GM18507 (cell line): Measurements from ENCODE around the gene IPP.
"Not testable (repeated sequence)": the region's sequence is repeated elsewhere in the genome, so short reads cannot be mapped to it uniquely, and the experiment has no call there.

Experiments
- DNase-seq: peaks from one replicate; pipeline ENCODE4 v3.0.0; 2011; ENCODE audit warnings: low read depth; ENCODE audit not compliant: insufficient read length; ENCODE audit errors: extremely low spot score
- FAIRE-seq: peaks from 2 replicates; lab custom pipeline; 2011; peaks lifted over from hg19 to GRCh38; lab: Jason Lieb, UNC

The IPP gene

DNA sequence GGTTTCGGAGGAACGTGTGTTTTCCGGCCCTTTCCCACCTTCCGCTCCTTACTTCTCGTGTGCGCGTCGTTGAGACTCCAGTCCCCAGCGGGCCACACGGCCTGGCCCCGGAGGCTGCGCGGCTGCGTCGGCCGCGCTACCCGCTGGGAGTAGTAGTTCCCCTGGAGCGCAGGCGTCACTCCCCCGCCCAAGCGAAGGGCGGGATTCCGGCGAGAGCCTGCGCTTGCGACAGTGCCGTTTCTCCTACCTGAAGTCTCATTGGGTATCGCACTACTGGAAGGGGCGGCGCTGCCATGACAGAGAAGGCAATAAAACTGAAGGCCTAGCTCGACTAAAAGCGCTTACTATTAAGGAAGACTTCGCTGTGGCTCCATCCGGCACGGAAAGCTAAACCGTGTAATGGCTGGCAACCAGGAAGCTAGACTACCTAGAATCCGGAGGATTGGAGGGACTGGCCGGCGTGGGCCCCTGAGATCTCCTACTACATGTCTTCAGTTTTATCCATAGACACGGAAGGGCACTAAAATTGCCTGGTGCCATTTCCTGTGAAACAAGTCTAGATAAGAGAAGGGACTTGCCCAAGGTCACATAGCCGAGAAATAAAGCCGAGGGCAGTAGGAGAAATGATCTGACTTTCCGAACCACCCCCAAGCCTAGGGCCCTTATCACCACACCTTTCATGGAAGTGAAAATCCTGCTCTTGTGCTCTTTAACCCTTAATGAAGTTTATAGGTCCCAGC lies 63.3 kb downstream of the IPP start:
- DNase-seq (peak; percentile 82), FAIRE-seq (peak; percentile 99)

DNA sequence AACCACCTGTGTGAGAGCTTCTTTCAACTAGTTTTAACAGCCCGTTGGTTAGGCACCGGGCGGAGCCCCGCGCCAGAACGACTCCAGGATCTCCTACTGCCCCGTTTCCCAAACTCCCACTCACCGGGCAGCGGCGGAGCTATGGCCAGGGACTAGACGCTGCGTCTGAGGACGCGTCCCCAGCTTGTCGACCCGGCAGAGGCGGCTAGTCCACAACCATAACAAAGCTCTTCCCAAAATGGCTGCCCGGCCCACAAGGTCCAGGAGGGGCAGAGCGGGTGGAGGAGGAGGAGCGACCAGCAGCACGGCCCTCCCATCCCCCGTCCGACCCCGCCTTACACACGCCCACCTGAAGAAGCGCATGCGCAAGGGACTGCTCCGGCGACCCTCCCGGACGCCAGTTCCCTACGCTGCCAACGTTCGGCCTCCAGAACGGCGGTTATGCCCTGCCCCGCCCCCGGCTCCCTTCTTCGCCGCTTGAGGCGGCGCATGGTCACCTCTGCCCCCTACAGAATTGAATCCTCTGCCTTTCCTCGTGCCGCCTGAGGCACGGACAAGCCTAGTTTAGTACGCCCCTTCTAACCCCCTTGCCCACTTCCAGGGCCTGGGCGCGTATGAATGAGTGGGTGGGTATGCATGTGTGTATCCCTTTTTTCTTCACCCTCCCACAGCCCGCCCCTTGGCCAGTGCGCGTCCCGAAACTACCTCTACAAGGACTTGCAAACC lies 64.0 kb downstream of the IPP start, which contains the start of gene GPBP1L1:
Gene GPBP1L1 (minus strand): TSS at position 246 of the 726 bp plus-strand sequence. CDS start 27,446 bp downstream, outside the sequence.
- FAIRE-seq (no peak), DNase-seq (peak; percentile 97)

DNA sequence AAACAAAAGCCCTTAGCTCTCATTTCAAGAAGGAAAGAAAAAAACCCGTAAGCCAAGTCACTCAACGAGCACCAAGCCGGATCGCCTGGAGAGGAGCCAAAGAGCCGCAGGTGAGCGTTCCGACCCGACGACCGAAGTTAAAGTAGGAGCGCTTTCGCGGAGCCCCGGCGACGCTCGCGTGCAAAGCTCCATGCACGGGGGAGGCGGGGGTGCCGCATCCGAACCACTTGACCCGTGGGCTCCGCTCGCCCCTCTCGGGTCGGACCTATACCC lies 64.5 kb downstream of the IPP start:
- peak; percentile 58 for FAIRE-seq
- no peak for DNase-seq

DNA sequence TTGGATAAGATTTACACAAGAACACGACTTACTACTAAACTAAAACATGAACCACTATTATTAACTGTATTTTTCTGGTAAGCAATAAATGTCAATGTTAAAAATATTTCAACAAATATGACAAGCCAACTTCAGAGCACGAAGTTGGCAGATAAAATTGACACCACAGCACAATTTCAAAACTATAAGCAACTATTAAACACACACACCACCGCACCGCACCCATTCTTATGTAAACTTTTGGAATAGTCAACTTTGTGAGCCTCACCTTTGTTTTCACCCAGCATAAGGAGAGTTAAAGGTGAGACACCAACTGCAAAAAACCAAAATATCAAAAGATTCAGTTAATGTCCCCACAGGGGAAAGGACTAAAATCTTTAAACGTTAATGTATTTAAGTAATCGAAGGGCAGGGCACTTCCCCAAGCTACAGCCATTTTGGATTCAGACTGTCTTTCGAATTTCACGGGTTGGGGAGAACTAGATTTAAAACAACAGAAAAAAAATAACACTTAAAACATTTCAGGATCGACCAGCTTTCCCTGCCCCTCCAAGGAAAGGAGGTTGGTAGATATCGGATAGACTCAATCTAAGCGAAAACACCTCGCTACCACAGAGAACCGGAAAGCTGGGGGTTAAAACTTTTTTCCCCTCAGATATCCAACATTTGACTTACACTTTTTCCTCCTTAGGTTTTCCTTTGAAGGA lies 65.0 kb downstream of the IPP start:
- no peak for FAIRE-seq
- DNase-seq = no peak

DNA sequence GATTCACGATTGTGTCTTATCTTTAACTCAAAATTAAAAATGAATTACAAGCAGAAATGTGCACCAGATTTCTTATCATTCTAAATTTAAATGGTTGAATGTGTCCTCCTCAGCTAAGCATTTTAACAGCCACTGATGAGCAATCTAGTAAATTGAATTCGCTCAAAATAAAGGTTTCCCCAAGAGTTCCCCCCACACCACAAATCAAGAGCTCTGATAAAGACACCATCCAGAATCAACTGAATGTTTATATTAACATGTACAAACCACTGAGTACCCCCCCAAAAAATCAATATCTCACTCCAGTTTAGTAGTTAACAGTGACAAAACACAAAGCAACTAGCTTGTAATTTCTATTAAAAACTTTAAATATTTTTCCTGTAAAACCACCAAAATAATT lies 66.1 kb downstream of the IPP start:
- no peak for FAIRE-seq
- no peak for DNase-seq

DNA sequence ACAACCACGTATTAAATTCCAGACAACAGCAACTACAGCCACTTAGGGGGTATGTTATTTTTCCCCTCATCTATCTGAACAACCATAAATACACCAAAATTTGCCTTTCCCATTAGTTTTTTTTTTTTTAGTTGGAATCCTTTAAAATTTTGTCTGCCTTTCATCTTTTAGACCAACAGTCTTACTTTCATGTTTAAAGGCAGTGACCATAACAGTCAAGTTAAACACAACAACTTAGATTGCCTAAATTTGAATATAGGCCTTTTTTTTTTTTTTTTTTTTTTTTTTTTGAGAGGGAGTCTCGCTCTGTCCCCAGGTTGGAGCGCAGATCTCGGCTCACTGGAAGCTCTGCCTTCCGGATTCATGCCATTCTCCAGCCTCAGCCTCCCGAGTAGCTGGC lies 67.5 kb downstream of the IPP start:
- DNase-seq (no peak), FAIRE-seq (no peak)

DNA sequence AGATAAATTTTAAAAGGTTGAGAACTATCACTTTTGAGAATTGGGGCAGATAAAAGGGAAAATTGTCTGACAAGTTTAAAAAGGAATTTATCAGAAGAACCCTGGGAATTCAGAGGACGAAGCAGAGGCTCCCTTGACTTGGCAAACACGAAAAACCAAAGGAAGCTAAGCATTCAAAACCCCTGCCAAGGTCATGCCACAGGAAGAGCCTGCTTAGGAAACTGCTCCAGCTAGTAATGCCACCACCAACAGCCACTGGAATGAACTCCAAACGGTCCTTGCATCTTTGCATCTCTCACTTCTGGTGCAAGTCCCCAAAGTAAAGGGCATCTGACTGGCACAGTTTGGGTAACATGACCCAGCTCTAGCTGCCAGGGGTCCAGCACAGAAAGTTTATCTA lies 71.3 kb downstream of the IPP start:
- DNase-seq (no peak), FAIRE-seq (no peak)

DNA sequence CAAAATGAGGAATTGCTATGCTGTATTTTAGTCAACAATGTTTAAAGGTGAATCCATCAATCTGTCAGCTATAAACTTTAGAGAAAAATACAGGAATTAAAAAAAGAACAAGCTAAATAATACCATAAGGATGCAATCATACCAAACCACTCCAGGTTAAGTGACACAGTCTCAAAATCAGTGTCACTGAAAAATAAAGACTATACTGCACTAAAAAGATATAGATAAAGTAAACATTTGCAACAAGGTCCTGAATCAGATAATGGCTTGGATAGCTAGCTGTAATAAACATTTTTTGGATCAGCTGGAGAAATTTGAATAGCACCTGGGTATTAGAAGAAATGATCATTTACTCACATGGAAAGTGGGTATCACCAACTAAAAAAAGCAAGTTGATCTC lies 72.0 kb downstream of the IPP start:
- no peak for DNase-seq
- FAIRE-seq = no peak

DNA sequence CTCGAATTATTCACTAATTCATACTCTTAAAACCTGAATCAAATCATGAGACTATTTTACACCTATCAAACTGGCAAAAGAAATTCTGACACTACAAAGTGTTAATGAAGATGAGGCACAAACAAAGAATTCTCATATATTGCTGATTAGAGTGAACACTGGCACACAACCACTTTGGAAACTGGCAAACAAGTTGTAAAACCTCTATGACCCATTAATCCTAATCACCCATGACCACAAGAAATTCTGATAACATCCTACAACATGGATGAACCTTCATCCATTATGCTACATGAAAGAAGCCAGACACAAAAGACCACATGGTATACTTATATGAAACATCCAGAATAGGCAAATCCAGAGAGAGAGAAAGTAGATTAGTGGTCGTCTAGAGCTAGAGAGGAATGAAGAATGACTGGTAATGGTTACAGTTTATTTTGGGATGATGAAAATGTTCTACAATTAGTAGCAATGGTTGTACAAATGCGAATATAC lies 72.7 kb downstream of the IPP start:
- no peak for FAIRE-seq

DNA sequence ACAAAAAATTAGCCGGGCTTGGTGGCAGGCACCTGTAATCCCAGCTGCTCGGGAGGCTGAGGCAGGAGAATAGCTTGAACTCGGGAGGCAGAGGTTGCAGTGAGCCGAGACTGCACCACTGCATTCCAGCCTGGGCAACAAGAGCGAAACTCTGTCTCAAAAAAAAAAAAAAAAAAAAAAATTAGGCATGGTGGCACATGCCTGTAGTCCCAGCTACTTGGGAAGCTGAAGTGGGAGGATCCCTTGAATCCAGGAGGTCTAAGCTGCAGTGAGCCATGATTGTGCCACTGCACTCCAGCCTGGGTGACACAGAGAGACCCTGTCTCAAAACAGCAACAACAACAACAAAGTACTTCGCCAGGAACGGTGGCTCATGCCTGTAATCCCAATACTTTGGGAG lies 73.9 kb downstream of the IPP start:
- FAIRE-seq = not testable (repeated sequence)

More for the DNA sequence above, 72.7 kb downstream of the IPP start:
- no peak for DNase-seq

DNA sequence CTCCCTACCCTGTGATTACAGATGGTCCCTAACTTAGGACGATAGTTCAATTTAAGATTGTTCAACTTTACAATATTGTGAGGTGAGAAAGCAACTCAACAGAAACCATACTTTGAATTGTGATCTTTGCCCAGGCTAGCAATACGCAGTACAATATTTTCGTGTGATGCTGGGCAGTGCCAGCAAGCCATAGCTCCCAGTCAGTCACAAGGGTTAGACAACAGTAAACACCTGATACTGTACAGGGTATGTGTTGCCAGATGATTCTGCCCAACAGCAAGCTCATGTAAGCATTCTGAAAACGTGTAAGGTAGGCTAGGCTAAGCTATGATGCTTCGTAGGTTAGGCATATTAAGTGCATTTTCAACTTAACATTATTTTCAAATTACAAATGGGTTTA lies 76.0 kb downstream of the IPP start:
- no peak for FAIRE-seq

More for the DNA sequence above, 73.9 kb downstream of the IPP start:
- not testable (repeated sequence) for DNase-seq

DNA sequence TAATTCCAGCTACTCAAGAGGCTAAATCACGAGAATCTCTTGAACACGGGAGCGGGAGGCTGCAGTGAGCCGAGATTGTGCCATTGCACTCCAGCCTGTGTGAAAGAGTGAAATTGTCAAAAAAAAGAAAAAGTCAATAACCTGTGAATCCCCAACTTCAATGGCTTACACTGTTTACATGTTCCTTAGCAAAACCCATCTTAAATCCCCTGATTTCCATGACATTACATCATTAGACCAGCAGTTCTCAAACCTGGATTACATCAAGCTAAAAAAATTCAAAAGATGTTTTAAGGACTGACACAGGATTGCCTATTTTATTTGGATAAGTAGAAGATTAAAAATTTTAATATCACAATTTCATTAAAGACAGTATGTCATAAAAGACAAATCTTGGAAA lies 76.5 kb downstream of the IPP start:
- DNase-seq = no peak
- FAIRE-seq = no peak

More for the DNA sequence above, 76.0 kb downstream of the IPP start:
- DNase-seq = no peak

DNA sequence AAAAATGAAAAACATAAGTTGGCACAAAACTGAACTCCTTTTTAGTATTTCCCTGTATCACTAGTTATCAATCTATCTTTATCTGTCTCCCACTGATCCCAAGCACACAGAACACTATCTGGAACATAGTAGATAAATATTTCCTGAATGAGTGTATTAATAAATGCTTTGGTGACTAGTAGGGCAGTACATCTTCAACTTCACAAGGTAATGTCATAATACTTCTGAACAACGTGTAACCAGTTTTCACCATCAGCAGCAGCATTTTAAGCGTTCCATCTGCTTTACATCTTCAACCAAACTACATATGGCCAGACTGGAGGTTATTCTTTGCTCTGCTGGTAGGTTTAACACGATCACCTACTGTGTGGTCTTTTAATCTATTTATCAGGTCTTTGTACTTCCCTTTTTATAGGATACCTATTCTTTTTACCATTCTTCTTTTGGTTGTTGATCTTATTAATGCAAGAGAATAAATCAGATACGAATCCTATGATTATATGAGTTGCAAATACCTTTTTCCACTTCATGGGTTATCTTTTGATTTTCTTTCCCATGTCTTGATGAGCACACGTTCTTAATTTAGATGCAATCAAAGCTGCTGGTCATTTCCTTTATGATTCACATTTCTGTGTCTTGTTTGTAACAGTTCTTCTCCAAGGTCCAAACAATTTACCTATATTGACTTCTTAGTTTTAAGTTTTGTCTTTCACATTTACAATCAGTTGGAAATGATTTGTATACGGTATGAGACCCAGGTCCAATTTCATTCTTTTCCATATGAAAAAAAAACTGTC lies 80.4 kb downstream of the IPP start:
- no peak for DNase-seq
- FAIRE-seq = no peak

DNA sequence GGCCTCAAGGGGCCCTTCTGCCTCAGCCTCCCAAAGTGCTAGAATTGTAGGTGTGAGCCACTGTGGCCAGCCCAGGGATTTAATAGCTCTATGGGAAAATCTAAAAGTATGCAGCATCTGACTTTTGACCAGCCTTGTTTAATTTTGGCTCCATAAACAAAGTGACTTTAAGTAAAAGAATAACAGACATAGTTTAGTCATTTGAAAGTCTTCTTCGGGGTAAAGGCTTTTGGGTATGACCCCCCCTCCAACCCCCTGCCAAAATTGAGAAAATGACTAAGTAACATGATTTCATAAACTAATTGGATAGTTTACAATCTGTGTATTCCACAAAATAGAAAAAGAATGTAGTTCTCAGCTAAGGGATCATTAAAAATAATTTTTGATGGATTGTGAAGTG lies 81.1 kb downstream of the IPP start:
- DNase-seq (no peak), FAIRE-seq (no peak)

DNA sequence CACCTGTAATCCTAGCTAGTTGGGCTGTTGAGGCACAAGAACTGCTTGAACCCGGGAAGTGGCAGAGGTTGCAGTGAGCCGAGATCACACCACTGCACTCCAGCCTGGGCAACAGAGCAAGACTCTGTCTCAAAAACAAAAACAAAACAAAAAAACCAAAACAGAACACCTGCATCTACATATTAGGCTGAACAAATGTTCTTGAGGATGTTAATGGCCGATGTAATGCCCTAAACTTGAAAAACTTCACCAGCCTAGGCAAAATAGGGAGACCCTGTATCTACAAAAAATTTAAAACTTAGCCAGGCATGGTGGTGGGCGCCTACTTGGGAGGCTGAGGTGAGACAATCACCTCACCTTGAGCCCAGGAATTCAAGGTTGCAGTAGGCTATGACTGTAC lies 81.9 kb downstream of the IPP start:
- DNase-seq (no peak), FAIRE-seq (no peak)

DNA sequence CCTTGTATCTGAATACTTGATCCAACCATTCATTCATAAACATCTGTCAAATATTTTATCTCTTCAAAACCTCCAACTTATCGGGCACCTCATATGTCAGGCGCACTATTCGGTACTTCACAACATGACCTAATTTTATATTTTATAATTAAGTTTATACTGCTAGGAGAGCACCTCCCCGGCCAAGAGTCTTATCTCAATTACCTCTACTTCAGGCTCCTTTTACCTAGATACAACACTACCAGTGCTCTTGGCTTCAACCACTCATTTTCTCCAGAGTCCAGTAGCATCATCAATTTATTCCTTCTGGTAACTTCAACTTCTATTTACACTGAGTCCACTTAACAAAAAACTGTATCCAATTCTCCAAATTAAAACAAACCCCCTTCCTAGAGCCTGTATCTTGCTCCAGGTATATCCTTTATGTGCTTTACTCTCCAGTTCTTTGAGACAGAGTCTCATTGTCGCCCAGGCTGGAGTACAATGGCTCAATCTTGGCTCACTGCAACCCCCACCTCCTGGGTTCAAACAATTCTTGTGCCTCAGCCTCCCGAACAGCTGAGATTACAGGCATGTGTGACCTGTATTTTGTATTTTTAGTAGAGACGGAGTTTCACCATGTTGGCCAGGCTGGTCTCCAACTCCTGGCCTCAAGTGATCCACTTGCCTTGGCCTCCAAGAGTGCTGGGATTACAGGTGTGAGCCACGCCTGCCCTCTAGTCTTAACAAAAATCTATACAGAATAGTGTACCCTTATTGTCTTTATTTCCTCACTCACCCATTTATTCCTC lies 82.9 kb downstream of the IPP start:
- FAIRE-seq = no peak

DNA sequence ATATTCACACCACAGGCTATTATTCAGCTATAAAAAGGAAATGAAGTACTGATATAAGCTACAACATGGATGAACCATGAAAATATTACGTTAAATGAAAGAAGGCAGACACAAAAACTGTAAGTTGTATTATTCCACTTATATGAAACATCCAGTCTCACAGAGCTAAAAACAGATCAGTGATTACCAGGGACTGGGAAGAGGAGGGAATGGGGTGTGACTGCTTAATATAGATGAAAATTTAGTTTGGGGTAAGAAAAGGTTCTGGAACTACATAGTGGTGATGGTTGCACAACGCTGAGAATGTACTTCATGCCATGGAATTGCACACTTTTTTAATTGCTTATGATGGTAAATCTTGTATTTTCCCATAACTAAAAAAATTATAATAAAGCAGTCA lies 83.6 kb downstream of the IPP start:
- no peak for FAIRE-seq
- DNase-seq = no peak

More for the DNA sequence above, 82.9 kb downstream of the IPP start:
- DNase-seq = no peak

DNA sequence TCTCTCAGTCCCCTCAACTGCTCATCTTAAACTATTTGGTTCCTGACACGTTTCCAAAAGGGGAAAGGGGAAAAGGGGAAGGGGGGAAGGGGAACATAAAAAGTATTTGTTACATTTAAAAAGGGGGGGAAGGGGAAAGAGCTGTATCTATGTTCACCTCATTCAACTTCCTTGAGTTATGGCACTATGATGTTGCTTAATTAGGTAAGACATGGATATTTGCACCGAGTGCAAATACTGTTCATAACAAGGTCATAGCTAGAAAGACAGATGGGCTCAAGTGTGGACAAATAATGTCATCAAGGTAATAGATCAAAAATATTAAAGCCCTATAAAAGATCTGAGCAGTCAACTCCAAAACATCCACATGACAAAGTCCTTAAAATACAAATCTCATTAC lies 90.1 kb downstream of the IPP start:
- FAIRE-seq = no peak
- DNase-seq = no peak

DNA sequence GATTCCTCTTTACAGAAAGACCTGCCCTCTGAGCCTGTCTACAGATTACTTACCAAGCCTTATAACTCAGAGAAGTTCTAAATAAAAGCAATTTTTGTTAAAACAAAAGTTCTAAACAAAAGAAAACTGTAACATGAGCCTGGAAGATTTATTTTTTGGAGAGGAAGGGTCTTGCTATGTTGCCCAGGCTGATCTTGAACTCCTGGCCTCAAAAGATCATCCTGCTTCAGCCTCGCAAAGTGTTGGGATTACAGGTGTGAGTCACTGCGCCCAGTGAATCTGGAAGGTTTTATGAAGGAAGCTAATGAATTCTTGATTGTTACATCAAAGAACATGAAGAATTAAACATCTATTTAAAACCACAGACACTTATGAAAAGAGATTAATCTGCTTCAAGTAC lies 91.2 kb downstream of the IPP start:
- FAIRE-seq = no peak

More for the DNA sequence above, 91.2 kb downstream of the IPP start:
- no peak for DNase-seq
